ENCODE results near the gene AP5B1.

Gene AP5B1, protein sequence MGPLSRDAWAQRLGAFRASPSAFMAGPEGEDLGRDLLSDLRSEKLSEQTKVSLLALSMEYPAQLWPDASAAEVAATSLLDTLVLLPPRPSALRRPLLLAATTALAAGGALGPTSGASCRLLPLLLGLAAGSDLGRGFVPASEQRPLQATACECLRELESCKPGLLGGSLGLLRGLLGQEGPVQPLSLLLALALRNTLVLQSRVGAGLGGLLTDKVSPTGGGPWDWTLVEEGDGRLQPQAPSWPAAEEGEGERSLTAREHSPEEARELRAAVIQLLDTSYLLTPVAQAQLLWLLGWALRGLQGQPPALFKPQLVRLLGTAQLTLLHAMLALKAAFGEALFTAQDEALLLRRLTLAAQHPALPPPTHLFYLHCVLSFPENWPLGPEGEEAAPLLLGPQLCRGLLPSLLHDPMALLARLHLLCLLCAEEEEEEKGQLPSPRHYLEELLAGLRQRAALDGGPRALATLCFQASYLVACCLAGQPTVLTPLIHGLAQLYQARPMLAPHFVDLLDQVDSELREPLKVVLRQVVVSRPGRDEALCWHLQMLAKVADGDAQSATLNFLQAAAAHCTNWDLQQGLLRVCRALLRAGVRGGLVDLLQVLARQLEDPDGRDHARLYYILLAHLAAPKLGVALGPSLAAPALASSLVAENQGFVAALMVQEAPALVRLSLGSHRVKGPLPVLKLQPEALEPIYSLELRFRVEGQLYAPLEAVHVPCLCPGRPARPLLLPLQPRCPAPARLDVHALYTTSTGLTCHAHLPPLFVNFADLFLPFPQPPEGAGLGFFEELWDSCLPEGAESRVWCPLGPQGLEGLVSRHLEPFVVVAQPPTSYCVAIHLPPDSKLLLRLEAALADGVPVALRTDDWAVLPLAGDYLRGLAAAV

DNA sequence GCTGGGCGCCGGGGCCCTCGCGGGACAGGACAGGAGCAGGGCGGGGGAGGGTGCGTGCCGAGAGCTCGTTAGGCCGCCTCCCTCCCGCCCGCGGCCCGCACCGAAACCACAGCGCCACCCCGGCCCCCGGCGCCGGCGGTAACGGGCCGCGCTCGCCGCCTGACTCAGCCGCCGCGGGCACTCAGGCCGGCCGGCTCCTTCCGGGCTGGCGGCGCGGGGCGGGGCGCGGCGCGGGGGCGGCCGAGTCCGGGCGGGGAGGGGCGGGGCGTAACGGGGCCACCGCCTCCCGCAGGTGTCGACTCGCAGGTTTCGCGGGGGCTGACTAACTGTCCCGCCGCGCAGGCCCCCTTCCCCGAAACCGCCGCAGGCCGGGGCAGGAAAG lies at the start of gene AP5B1:
Gene AP5B1 (minus strand): TSS at position 207 of the 382 bp plus-strand sequence. CDS start 385 bp downstream, outside the sequence.
- DNase-seq (ENCODE audit: low spot score), result peak; percentile 66

DNA sequence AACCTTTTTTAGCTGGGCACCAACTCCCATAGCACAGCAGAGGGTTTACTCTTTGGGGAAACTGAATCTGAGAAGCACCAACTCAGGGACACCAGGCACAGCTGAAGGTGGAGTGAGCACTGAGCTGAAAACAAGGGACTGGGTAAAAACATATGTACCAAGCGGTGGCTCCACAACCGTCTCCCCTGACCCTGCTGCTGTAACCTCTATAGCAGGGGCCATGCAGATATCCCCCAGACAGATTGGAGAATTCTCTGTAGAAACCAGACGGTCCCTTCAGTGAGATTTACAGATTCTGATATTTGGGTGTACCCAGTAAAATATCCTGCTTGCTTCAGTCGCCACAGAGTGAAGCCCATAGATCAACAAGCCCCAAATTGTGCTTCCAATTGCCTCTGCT lies 48.7 kb upstream of the AP5B1 start:
- no peak for DNase-seq (ENCODE audit: low spot score)

DNA sequence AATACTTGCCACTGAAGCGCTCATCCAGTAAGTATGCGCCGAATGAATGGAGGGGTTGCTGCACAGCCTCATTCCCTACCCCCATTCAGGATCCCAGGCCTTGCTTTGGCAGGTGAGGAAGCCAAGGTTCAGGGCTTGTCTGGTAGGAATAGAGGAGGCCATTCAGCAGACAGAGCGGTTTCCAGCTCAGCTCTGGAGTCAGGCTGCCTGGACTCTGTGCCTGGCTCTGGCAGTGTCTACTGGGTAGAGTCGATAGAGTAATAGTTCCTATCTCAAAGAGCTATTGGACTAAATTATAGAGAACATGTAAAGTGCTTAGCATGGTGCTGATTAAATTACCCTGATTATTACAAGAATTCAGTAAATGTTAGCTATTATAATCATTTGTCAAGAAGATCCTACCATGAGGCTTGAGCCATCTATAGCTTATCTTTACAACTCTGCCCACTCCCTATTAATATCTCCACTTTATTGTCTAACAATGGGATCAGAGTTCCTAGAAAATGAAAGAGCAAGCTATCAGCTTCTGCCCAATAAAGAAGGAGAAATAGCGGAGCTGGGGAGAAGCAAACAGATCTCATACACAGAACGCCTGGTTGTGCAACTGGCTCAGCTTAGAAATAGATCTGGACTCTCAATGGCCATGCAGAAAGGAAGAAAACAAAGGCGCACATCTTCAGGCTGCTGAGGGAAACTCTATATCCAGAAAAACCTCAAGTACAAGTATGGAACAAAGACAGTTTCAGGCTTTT lies 46.4 kb upstream of the AP5B1 start:
- DNase-seq (ENCODE audit: low spot score), result no peak

DNA sequence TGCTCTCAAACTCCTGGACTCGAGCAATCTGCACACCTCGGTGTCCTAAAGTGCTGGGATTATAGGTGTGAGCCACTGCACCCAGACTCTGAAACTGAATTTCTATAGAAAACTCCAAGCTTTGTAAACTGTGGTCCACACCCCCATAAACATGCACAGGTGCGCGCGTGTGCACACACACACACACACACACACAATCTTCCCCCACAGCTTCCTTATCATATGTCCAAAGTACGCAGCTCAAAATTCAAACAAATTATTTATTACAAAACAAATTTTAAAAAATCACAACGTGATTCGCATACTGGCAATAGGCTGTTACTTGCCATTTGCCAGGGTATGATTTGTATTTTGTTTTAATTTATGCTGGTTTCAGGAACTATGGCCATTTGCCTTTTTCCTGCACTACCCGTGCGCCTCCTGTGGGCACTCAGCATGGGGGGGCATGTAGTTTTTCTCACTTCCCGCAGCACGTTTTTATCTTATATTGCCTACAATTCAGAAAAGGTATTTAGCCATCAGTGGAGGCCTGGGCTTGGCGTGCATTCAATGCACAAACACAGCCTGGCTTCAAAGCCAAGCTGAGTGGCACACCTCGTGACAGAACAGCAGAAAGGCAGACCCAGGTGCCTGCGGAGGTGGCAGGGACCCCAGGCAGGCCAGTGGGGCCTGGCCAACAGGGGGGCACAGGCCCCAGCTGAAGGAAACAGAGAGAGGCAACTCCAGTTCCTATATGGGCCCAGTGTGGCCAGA lies 42.2 kb upstream of the AP5B1 start:
- DNase-seq (ENCODE audit: low spot score), result no peak

DNA sequence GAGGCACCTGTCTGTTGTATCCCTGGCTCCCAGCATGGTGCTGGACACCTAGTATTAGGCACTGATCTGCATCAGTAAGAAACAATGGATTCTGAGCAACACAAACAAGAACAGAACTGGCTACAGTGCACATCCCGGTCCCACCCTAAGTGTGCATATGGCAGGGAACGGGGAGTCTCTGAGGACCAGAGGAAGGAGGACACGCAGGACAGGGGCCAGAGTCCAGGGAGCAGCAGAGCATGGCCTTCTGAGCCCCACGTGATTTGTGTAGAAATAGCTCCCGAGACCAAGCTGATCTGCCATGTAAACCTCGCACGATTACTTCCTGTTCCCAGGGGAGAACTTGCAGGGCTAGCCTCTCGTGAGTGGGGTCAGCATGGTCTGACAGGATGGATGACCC lies 40.3 kb upstream of the AP5B1 start:
- DNase-seq (ENCODE audit: low spot score), result no peak

DNA sequence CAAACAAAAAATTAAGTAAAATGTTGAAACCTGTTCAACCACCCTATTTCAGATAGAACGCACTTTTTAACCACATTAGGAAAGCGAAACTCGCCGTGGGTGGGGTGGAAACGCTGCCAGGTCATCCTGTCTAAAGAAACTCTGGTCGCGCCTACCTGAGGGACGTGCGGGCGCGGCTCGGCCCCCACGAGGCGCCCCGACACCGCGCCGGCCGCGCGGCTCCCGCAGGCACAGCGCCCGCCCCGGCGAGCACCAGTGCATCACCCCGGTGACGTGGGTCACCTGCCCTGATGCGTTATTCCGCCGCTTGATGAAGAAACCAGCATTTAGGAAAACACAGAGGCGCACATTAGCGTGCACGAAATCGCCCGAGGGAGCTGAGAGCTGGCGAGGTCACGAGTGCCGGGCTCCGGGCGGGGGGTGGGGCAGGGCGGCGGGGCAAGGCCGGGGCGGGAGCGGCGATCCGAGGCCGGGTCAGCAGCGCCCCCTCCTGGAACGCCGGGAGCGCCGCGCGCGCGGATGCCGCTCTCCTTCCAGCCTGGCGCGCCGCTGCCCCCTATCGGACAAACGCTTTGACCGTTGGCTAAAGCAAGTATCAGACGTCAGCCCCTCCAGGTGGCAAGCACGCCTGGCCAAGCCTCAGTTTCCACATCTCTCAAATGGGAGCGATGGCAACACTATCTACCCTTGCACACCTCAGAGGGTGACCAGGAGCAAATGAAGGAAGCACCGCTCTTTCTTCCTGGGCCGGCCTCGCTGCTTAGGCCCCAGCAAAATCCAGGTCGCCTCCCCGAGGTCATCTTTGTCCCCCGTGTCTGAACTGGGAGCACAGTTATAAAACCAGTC lies 37.3 kb upstream of the AP5B1 start:
- DNase-seq (ENCODE audit: low spot score), result peak; percentile 84

DNA sequence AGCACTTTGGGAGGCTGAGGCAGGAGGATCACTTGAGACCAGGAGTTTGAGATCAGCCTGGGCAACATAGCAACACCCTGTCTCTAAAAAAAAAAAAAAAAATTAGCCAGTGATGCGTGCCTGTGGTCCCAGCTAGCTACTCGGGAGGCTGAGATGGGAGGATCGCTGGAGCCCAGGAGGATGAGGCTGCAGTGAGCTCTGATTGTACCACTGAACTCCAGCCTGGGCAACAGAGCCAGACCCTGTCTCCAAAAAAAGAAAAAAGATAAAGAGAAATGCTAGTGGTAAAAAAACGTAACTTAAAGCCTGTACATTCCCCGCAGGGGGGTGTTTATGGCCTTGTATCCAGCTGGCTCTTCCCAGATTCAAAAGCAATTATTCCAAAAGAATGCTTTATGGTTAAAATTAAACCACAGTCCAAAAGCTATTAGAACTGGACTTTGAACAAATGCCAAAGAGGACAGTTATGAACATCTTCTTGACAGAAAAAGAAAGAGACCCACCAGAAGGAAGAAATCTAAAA lies 36.6 kb upstream of the AP5B1 start:
- DNase-seq (ENCODE audit: low spot score), result no peak

DNA sequence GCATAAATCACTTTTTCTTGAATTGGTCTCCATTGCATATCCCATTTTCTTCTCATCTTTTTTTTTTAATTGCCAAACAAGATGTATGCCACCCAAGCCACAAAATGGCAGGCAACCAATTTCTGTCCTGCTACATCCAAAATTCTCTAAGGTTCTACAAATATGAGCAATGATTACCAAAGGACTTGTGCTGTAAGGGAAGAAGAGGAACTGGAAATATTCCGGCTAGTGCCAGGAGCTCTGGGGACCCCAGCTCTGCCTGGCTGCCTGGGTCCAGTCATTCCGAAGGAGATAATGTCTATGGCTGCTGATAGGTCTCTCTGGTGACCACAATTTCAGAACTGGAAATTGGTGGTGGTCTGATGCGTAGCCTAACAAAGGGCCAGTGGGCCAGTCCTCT lies 35.9 kb upstream of the AP5B1 start:
- DNase-seq (ENCODE audit: low spot score), result no peak

DNA sequence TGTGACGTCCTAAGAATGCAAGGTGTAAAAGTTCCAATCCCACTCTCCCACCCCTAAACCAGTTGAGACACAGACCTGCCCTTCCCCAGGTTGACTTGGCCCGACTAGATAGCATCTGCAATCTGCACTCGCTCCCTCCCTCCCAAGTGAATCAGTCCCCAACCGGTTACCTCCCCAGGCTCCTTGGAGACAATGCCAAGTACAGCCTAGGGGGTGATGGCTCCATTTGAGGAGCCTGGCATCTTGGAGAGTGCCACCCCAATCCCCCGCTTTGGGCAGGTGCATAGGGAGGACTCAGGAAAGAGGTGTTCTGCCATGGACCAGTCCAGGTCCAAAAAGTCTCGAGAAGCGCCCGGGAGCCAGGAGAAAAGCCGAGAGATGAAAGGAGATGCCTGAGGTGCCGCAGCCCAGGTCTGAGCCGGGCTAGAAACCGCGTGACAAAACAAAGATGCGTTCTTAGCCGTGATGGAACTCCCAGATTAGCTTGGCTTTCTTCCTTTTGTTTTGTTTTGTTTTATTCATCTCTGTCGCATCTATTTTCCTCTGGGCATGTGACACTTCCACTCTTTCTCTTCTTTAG lies 34.3 kb upstream of the AP5B1 start:
- DNase-seq (ENCODE audit: low spot score), result no peak

DNA sequence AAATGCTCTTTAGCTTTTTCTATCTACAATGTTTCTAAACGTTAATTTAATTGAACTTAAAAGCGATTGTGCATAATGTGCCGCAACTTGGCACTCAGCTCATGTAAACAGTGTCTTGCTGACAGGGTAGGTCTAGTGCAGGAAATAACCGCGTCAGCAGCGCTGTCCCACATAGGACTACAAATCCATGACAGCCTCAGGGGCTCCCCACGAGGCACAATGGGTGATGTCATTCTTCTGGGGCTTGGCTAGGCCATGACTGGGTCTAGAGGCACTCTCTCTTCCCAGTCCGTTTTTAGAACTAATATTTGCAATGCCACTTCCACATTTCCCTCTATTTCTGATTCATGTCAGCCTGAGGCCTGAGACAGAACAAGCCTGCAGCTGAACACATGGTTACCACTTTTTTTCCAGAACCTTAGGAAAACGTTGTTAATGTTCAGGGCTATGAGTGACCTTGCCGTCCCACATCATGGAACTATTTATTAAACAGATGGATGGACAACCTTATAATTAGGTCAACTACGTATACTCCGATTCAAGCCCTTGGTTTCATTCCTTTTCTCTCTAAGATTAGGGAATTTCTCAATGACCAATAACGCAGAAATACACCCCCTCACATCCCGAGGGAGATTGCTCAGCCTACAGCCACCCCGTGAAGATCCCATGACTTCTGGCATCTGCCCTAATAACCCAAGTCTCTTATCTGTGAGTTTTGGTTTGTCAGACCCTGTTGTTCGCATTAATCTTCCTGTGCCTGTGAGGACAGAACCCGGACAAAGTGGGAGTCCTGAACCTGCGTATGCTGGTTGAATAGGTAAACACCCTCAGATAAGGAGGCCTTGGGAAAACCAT lies 33.6 kb upstream of the AP5B1 start:
- no peak for DNase-seq (ENCODE audit: low spot score)

DNA sequence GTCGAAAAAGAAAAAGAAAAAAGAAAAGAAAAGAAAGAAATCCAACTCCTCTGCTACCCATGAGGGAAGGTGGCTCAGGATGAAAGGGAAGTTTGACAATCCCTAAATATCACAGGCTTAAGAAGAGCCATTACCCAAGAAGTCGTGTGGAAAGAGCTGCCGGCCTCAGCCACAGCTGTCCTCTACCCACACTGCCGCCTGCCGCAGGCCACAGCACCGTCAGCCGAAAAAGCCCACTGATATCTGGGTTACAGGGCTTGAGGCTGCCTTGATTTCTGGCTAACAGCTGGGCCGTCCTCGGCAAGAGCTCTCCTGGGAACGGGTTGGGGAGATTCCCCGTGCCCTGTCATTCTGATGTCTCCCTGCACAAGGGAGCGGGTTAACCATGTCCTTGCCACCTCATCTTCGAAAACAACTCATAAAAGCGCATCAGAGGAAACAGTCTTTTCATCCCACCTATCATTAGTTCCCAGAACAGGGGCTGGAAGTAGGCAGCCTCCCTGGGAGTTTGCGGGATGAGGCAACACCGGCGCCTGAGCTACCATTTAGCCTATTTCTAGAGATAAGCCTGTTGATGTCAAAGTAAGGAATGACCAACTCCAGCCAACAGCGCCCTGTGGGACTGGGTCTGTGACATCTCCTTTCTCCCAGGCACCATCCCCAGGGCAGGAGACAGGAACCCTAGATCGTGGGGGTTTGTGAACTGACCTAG lies 31.1 kb upstream of the AP5B1 start:
- no peak for DNase-seq (ENCODE audit: low spot score)

DNA sequence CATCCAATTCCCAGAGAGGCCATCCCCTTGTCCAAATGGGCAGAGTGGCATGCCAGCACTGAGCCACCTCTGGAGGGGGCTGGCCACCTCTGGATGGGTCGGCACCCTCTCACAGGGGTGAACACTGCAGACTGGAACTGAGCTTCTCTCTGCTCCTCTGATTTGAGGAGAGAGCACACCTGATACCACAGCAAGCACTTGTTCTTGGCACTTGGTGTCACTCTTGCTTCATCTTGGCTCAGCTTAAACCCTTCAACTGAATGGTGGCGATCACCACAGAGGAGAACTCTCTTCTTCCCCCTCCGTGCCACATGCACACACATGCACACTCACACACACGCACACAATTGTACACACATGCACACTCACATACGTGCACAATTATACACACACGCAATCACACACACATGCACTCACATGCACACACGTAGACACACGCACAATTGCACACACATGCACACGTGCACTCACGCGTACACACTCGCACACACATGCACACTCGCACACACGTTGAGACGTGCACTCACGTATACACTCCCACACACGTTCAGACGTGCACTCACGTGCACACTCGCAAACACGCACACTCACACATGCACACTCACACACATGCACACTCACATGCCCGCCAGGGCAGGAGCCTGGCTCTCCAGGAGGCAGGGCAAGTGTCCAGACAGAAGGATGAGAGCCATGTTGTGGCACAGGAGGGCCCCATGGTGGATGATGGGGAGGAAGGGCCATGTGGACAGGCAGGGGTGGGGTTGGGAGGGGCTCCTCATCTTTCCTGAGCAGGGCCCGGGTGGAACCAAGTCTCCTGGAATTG lies 29.5 kb upstream of the AP5B1 start:
- no peak for DNase-seq (ENCODE audit: low spot score)

DNA sequence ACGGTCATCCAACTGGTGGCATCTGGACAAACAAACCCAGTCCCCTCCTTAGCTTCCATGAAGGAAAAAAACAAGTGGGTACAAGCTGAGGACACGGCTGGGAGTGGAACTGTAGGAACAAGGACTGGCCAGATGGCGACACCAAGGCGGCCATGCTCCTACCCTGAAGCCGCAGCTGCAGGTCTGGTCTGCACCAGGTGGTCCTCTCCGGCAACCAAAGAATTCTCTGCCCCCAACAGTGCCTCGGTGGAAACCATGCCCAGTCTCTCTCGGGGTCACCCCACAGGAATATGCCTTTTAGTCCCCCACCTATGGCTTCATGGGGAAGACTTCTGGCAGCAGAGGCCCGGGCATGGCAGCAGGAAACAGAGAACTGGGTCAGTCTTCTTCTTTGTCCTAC lies 28.7 kb upstream of the AP5B1 start:
- no peak for DNase-seq (ENCODE audit: low spot score)

DNA sequence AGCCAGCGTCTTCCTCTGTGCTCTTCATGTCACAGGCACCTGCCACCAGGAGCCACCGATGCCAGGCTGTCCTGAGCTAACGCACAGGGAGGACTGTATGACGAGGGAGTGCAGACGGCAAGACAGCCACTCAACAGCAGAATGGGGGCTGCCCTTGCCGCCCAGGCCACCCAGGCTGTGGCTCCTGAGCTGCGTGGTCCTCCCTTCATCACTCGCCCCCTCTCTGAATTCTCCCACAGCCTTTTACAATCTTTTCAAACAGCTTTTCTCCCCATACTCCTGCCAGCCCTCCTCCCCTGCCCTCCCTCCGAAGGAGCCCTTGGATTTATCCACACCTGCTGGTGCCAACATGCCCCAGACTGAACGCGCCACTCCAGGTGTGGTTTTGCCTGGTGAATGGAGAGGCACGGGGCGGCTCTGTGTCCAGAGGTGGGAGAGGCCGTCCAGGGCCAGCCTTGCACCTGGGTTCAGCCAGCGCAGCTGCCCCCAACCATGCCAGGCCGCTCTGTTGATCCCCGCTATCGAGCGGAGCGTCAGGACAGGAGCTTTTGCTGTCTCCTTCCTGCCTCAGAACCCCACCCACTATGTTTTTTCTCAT lies 28.1 kb upstream of the AP5B1 start:
- DNase-seq (ENCODE audit: low spot score), result no peak

DNA sequence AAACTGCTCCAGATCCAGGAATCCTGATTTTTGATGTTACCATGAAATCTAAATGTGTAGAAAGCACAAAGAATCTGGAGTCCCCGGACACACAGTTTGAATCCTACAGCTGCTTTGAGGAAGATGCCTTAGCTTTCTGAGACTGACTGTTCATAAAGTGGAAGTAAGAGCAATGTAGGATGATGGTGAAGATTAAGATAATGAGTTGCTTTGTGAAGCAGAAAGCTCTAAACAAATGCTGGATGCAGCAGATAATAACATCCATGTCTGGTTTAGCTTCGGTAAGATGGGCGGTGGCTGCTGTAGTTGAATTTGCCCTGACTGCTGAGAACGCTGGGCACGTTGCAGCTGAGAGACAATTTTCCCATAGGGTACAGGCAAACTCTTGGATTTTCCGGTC lies 26.2 kb upstream of the AP5B1 start:
- DNase-seq (ENCODE audit: low spot score), result no peak

DNA sequence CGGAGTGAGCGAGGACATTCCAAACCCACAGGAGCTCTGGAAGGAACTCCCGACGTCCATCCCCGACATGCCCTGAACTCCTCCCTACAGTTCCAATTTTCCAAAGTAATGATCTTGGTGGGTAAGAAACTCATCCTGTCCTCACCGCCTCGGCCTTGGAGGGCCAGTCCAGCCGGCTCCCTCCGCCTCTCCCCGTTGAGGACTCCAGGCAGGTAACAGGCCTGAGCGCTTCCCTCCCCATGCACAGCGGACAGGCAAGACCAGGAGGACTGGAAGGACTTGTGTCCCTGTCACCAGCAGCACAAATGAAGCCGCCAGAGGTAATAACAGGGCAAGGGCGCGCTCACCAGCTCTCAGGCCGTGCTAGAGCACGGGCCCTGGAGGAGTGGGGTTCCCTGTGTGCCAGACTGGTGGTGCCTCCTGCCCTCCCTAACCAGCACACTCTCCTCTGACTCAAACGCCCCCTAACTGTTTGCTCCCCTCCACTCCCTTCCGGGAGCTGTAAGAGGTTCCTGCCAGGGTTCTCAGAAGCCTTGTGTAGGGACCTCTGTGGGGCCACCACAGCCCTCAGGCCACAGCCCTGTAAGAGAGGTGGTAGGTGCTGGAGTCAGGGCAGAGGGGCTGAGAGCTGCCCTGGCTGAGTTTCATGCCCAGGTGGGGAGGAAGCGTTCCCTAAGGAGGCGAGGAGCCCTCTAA lies 23.2 kb upstream of the AP5B1 start:
- no peak for DNase-seq (ENCODE audit: low spot score)

DNA sequence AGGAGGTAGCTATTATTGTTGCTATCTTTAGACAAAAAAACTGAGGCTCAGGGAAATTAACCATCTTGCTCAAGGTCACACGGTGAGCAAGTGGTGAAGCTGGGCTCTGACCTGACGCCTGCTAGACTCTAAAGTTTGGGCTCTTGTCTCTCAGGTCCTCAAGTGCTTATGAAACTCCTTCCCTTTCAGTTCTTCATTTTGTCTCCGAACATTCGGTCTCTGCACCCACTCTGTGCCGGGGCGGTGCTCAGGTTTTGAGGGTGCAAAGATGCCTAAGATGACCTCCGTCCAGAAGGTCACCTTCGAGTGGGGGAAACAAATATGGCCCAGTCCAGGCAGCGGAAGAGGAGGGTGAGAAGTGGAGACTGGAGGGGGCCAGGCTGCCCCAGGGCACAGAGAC lies 22.1 kb upstream of the AP5B1 start:
- DNase-seq (ENCODE audit: low spot score), result no peak
